Upper lobe of left lung (tissue), 4 donors: ENCODE data around the gene RABL2A.

Source experiments
- POLR2A ChIP-seq, 4 donors: fragments of 450-650 bp; IDR thresholded peaks; one replicate each; pipeline ENCODE4 v1.5.1; 2016 to 2017; ENCODE audit warnings: antibody characterized with exemption in 4 of 4, mild to moderate bottlenecking in 2 of 4
- POLR2AphosphoS5 ChIP-seq, 2 donors: sonication (generic); formaldehyde crosslinking; IDR thresholded peaks; one replicate each; pipeline ENCODE4 v1.5.1; 2017; ENCODE audit warnings: antibody characterized with exemption in 2 of 2
- TF ChIP-seq, protein P1 (sequence below), 6 experiments: fragments of 450-650 bp in 4 of 6; fragments of 200-600 bp in 2 of 6; sonication (generic) in 2 of 6; IDR thresholded peaks; one replicate each; pipeline ENCODE4 v1.5.1; 2016 to 2019; ENCODE audit warnings: antibody characterized with exemption in 6 of 6

DNA sequence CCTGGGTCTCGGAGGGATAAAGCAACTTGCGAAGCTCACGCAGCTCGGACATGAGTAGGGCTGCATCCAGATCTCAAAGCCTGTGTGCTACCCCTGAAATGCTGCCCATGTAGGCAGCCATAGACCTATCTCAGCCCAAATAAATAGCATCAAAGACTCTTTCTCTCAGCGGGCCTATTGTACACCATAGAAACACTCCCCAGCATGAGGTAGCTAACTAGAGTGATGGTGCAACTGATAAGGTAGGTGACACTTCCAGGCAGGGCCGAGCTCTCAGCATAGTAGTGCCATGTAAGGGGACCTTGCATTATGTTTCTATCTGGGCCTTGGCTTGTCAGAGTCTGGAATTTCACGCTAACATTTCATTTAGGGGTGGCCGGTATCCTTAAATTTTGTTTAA lies 52.4 kb downstream of the RABL2A start:
- no peak for TF ChIP-seq POLR2A (IDR thresholded peaks at IDR 0.05)
- TF ChIP-seq, protein P1, sequence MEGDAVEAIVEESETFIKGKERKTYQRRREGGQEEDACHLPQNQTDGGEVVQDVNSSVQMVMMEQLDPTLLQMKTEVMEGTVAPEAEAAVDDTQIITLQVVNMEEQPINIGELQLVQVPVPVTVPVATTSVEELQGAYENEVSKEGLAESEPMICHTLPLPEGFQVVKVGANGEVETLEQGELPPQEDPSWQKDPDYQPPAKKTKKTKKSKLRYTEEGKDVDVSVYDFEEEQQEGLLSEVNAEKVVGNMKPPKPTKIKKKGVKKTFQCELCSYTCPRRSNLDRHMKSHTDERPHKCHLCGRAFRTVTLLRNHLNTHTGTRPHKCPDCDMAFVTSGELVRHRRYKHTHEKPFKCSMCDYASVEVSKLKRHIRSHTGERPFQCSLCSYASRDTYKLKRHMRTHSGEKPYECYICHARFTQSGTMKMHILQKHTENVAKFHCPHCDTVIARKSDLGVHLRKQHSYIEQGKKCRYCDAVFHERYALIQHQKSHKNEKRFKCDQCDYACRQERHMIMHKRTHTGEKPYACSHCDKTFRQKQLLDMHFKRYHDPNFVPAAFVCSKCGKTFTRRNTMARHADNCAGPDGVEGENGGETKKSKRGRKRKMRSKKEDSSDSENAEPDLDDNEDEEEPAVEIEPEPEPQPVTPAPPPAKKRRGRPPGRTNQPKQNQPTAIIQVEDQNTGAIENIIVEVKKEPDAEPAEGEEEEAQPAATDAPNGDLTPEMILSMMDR (IDR thresholded peaks at IDR 0.05): no peak
- TF ChIP-seq POLR2AphosphoS5 (IDR thresholded peaks at IDR 0.05): no peak
